H9 (cell line): ENCODE data around the gene AGPAT1. TPM values are rescaled to one million over a fixed set of nuclear protein-coding genes. Genes with fewer than 3 reads are reported as not detected.

Source experiments
- DNase-seq: peaks from one replicate; pipeline ENCODE4 v3.0.0-alpha.2; 2017
- H2AFZ ChIP-seq: one replicate; pipeline ENCODE4 v1.6.1; 2013; ENCODE audit warnings: mild to moderate bottlenecking, low read length, control low read depth, moderate library complexity
- H2AK5ac ChIP-seq: 2 replicates; pipeline ENCODE4 v1.6.1; 2013; ENCODE audit warnings: low read length, control low read depth, mixed read lengths; ENCODE audit not compliant: insufficient read length
- H2BK120ac ChIP-seq: one replicate; pipeline ENCODE4 v1.6.1; 2013; ENCODE audit warnings: low read depth, mild to moderate bottlenecking, low read length, control low read depth, inconsistent platforms; ENCODE audit not compliant: poor library complexity, severe bottlenecking
- H2BK12ac ChIP-seq: 2 replicates; pipeline ENCODE4 v1.6.1; 2013; ENCODE audit warnings: low read length, control low read depth, mixed read lengths, low read depth; ENCODE audit not compliant: insufficient read length
- H2BK15ac ChIP-seq: 2 replicates; pipeline ENCODE4 v1.6.1; 2013; ENCODE audit warnings: low read depth, low read length, control low read depth
- H2BK20ac ChIP-seq: one replicate; pipeline ENCODE4 v1.6.1; 2013; ENCODE audit warnings: low read depth, mild to moderate bottlenecking, low read length, control low read depth, inconsistent platforms; ENCODE audit not compliant: poor library complexity, severe bottlenecking
- H2BK5ac ChIP-seq: 2 replicates; pipeline ENCODE4 v1.6.1; 2013; ENCODE audit warnings: low read length, control low read depth, mixed read lengths; ENCODE audit not compliant: insufficient read length
- H3K14ac ChIP-seq: 2 replicates; pipeline ENCODE4 v1.6.1; 2013; ENCODE audit warnings: low read length, control low read depth; ENCODE audit not compliant: insufficient read depth
- H3K18ac ChIP-seq: 2 replicates; pipeline ENCODE4 v1.6.1; 2013; ENCODE audit warnings: low read depth, mild to moderate bottlenecking, mixed read lengths, low read length, control low read depth; ENCODE audit not compliant: insufficient read length
- H3K23ac ChIP-seq: 2 replicates; pipeline ENCODE4 v1.6.1; 2013; ENCODE audit warnings: low read length, control low read depth, mixed read lengths, low read depth; ENCODE audit not compliant: insufficient read length
- H3K23me2 ChIP-seq: 2 replicates; pipeline ENCODE4 v1.6.1; 2013; ENCODE audit warnings: low read depth, mild to moderate bottlenecking, mixed read lengths, low read length, control low read depth; ENCODE audit not compliant: insufficient read length, poor library complexity, severe bottlenecking
- H3K27ac ChIP-seq: 2 replicates; pipeline ENCODE4 v1.5.1; 2013; ENCODE audit warnings: low read length, control low read depth, mixed read lengths, low read depth; ENCODE audit not compliant: insufficient read length
- H3K27me3 ChIP-seq: 2 replicates; pipeline ENCODE4 v1.6.1; 2013; ENCODE audit warnings: low read length, control low read depth, inconsistent platforms; ENCODE audit not compliant: insufficient read depth
- H3K4ac ChIP-seq: 2 replicates; pipeline ENCODE4 v1.6.1; 2013; ENCODE audit warnings: low read depth, mild to moderate bottlenecking, control low read depth, inconsistent platforms, low read length, moderate library complexity
- H3K4me1 ChIP-seq: 2 replicates; pipeline ENCODE4 v1.6.1; 2013; ENCODE audit warnings: low read length, control low read depth, inconsistent platforms; ENCODE audit not compliant: insufficient read depth
- H3K4me2 ChIP-seq: 2 replicates; pipeline ENCODE4 v1.6.1; 2013; ENCODE audit warnings: low read length, control low read depth, mixed read lengths; ENCODE audit not compliant: insufficient read length, insufficient read depth
- H3K56ac ChIP-seq: 2 replicates; pipeline ENCODE4 v1.6.1; 2013; ENCODE audit warnings: low read depth, mild to moderate bottlenecking, mixed read lengths, low read length, control low read depth; ENCODE audit not compliant: insufficient read length
- H3K79me1 ChIP-seq: 2 replicates; pipeline ENCODE4 v1.6.1; 2013; ENCODE audit warnings: low read depth, mild to moderate bottlenecking, moderate library complexity, low read length, control low read depth, inconsistent platforms; ENCODE audit not compliant: insufficient read depth, poor library complexity, severe bottlenecking
- H3K79me2 ChIP-seq: 2 replicates; pipeline ENCODE4 v1.6.1; 2013; ENCODE audit warnings: low read length, control low read depth, inconsistent platforms; ENCODE audit not compliant: insufficient read depth
- H3K9ac ChIP-seq: 2 replicates; pipeline ENCODE4 v1.6.1; 2013; ENCODE audit warnings: low read length, control low read depth, mixed read lengths; ENCODE audit not compliant: insufficient read length; ENCODE audit errors: extremely low read depth
- H3K9me3 ChIP-seq: one replicate; pipeline ENCODE4 v1.6.1; 2013; ENCODE audit warnings: low read depth, low read length, inconsistent platforms; ENCODE audit not compliant: control insufficient read depth
- H3T11ph ChIP-seq: one replicate; pipeline ENCODE4 v1.6.1; 2013; ENCODE audit warnings: mild to moderate bottlenecking, low read length, control low read depth, inconsistent platforms
- H4K20me1 ChIP-seq: one replicate; pipeline ENCODE4 v1.6.1; 2013; ENCODE audit not compliant: control insufficient read depth, insufficient read length, insufficient read depth
- H4K5ac ChIP-seq: 2 replicates; pipeline ENCODE4 v1.6.1; 2013; ENCODE audit warnings: low read depth, mild to moderate bottlenecking, mixed read lengths, low read length, control low read depth; ENCODE audit not compliant: insufficient read length
- H4K8ac ChIP-seq: replicated peaks from 2 replicates; pipeline ENCODE4 v1.6.1; 2013; ENCODE audit warnings: low read length, control low read depth, mixed read lengths, low read depth; ENCODE audit not compliant: insufficient read length
- H4K91ac ChIP-seq: 2 replicates; pipeline ENCODE4 v1.6.1; 2013; ENCODE audit warnings: low read depth, mild to moderate bottlenecking, moderate library complexity, mixed read lengths, low read length, control low read depth; ENCODE audit not compliant: insufficient read length
- H3K27ac Mint-ChIP-seq, 3 experiments: 2 replicates in 2 of 3; 3 replicates in 1 of 3; pipeline ENCODE4 v1.8.0; 2020 to 2021; ENCODE audit warnings: mixed read lengths in 3 of 3, mild to moderate bottlenecking in 1 of 3, moderate library complexity in 1 of 3
- H3K27me3 Mint-ChIP-seq: 2 replicates; pipeline ENCODE4 v1.8.0; 2021; ENCODE audit warnings: low read depth, mild to moderate bottlenecking, moderate library complexity, mixed read lengths
- H3K36me3 Mint-ChIP-seq, 3 experiments: 2 replicates in 2 of 3; 3 replicates in 1 of 3; pipeline ENCODE4 v1.8.0; 2020 to 2021; ENCODE audit warnings: low read depth in 3 of 3, mixed read lengths in 3 of 3; ENCODE audit not compliant: insufficient read depth in 1 of 3
- H3K4me1 Mint-ChIP-seq, 2 experiments: 2 replicates each; pipeline ENCODE4 v1.8.0; 2020; ENCODE audit warnings: mixed read lengths in 2 of 2
- H3K4me3 Mint-ChIP-seq, 2 experiments: 2 replicates in 1 of 2; 3 replicates in 1 of 2; pipeline ENCODE4 v1.8.0; 2020 to 2021; ENCODE audit warnings: mild to moderate bottlenecking in 2 of 2, mixed read lengths in 2 of 2, moderate library complexity in 1 of 2
- H3K9me3 Mint-ChIP-seq, 2 experiments: 2 replicates in 1 of 2; 3 replicates in 1 of 2; pipeline ENCODE4 v1.8.0; 2020; ENCODE audit warnings: mild to moderate bottlenecking in 2 of 2, mixed read lengths in 2 of 2, moderate library complexity in 1 of 2
- WGBS: extraction: QIAGEN DNeasy Blood & Tissue Kit; methylation state at CpG from one replicate; pipeline ENCODE4 v1.1.7; 2013; ENCODE audit warnings: missing lambda C conversion rate, low lambda C conversion rate, mixed read lengths; ENCODE audit not compliant: insufficient read length; ENCODE audit errors: extremely low coverage; 5-methylcytosine and 5-hydroxymethylcytosine counted together
- total RNA-seq: library from RNA; stranded (reverse); gene quantifications from 2 replicates; pipeline ENCODE4 v1.2.1, GENCODE V29; 2021
- TF ChIP-seq, protein P1 (sequence below): fragments of 200-600 bp; sonication (generic); conservative IDR thresholded peaks from 3 replicates; pipeline ENCODE4 v1.8.0; 2021; ENCODE audit warnings: antibody characterized with exemption, mild to moderate bottlenecking

Gene AGPAT1
- total RNA-seq, 1 experiment from 2014 or later = 89.5 TPM

DNA sequence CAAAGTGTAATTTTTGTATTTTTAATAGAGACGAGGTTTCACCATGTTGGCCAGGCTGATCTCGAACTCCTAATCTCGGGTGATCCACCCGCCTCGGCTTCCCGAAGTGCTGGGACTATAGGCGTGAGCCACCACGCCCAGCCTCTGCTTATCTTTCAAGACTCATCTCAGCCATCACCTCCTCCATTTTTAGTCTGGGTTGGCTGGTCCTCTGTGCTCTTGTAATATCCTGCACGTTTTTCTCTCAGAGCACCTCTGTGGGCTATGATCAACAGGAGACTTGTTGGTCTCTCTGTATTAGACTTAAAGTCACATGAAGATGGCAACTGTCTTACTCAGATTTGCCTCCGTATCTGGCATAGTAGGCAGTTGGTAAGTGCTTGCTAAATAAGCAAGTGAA, 40.4 kb upstream of the AGPAT1 start:
- TF ChIP-seq, protein P1, sequence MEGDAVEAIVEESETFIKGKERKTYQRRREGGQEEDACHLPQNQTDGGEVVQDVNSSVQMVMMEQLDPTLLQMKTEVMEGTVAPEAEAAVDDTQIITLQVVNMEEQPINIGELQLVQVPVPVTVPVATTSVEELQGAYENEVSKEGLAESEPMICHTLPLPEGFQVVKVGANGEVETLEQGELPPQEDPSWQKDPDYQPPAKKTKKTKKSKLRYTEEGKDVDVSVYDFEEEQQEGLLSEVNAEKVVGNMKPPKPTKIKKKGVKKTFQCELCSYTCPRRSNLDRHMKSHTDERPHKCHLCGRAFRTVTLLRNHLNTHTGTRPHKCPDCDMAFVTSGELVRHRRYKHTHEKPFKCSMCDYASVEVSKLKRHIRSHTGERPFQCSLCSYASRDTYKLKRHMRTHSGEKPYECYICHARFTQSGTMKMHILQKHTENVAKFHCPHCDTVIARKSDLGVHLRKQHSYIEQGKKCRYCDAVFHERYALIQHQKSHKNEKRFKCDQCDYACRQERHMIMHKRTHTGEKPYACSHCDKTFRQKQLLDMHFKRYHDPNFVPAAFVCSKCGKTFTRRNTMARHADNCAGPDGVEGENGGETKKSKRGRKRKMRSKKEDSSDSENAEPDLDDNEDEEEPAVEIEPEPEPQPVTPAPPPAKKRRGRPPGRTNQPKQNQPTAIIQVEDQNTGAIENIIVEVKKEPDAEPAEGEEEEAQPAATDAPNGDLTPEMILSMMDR = no peak
- H3K9me3 ChIP-seq = no peaks in the 10 kb centered on the region
- no peak for DNase-seq
- H4K5ac ChIP-seq = no peak overlapping the region
- no peak overlapping the region for H3K4me2 ChIP-seq
- H2AFZ ChIP-seq = no peak overlapping the region
- H3K56ac ChIP-seq = no peak overlapping the region
- no peak overlapping the region for H3K27ac ChIP-seq
- H3K27me3 ChIP-seq = no peaks in the 10 kb centered on the region
- no peak overlapping the region for H3T11ph ChIP-seq
- H3K23ac ChIP-seq = no peak overlapping the region
- H2BK120ac ChIP-seq = no peak overlapping the region
- H3K79me1 ChIP-seq = no peaks in the 10 kb centered on the region
- Mint-ChIP-seq H3K9me3 (no peaks in the 10 kb centered on the region; a peak in 1 of 5 replicates), H3K27ac (no peak overlapping the region), H3K4me1 (no peaks in the 10 kb centered on the region), H3K4me3 (peak overlapping the region in 1 of 2 experiments; percentile 46; a peak in 1 of 5 replicates), H3K36me3 (peaks cover 0 to 1% (median 0%) of the 10 kb centered on the region in 3 experiments; a peak in 1 of 7 replicates), H3K27me3 (peaks cover 9% of the 10 kb centered on the region)
- H2BK12ac ChIP-seq = no peak overlapping the region
- H3K14ac ChIP-seq = no peak overlapping the region
- H3K4me1 ChIP-seq = no peaks in the 10 kb centered on the region
- no peak overlapping the region for H2BK5ac ChIP-seq
- no peak overlapping the region for H2AK5ac ChIP-seq
- no peak overlapping the region for H4K91ac ChIP-seq
- H3K79me2 ChIP-seq = no peaks in the 10 kb centered on the region
- H3K18ac ChIP-seq = no peak overlapping the region
- no peak overlapping the region for H3K4ac ChIP-seq
- H4K20me1 ChIP-seq = no peaks in the 10 kb centered on the region
- no CpG with 5 or more reads among the region's 10 CpGs for WGBS
- peaks cover 3% of the 10 kb centered on the region for H3K23me2 ChIP-seq
- H2BK15ac ChIP-seq = no peak overlapping the region
- H3K9ac ChIP-seq = no peak overlapping the region
- no peak overlapping the region for H2BK20ac ChIP-seq
- no peak overlapping the region for H4K8ac ChIP-seq
